Limb (tissue), 2 donors: ENCODE data around the gene MON2.
A peak's percentile ranks its signal among the peaks of the same experiment; 100 is the strongest.

Source experiments
- DNase-seq, 2 donors: peaks; one replicate each; pipeline ENCODE4 v3.0.0-alpha.2; 2016; ENCODE audit errors: extremely low spot score in 2 of 2

The MON2 gene

DNA sequence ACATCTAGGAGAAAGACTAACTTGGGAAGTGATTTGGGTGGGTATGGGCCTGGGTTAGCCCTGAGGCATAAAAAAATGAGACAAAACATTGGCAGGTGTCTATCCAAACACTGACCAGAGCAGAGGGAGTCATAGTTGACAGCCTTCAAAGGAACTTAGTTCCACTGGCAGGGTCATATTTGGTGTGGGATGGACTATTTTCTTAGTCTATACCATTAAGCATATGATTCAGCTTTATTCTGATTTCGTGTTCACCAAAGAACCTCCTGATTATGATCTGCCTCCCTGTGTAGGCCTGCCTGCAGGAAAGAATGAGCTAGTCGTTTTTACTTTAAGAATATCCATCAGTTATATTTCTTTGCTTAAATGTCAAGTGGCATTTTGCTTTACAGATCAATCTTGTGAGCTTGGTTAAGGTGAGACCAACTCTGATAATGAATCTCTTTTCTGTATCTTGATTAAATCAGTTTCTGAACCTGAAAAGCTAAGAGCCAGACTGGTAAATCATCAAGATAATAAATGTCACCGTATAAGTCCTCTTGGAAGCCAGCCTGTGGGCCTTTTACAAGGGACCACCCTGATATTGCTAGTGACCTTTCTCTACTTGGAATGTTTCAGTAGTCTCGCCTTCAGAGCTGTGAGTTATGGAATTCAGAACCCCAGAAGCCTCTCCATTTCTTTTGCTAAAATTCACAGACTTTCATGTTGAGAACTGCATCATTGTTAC lies 182.9 kb downstream of the MON2 start:
- peak in 1 of 2 donors; percentile 7 for DNase-seq
